Stimulated activated CD4-positive, alpha-beta T cell treated with anti-CD3 and anti-CD28 coated beads, TNF-alpha, amount 100 ng/mL, for 48 hours (primary cell): Measurements from ENCODE around the gene FDX2.

Source experiments
- DNase-seq, 3 donors: peaks; one replicate each; pipeline ENCODE4 v3.0.0-alpha.2; 2020; ENCODE audit warnings: low read depth in 3 of 3

FDX2 gene

GRCh38 chr19:10299545-10300458 lies 16.0 kb downstream of the FDX2 start:
- DNase-seq: no peak

GRCh38 chr19:10295847-10296591 lies 19.8 kb downstream of the FDX2 start:
- DNase-seq: no peak

- peak in 1 of 3 donors; percentile 50 for DNase-seq
These were observed 20.4 kb downstream of the FDX2 start for GRCh38 chr19:10295305-10295846.

- DNase-seq: no peak
These were observed 21.5 kb downstream of the FDX2 start for GRCh38 chr19:10294368-10294697.

GRCh38 chr19:10293637-10294367 lies 22.0 kb downstream of the FDX2 start:
- no peak for DNase-seq

- no peak for DNase-seq
These were observed 22.8 kb downstream of the FDX2 start for GRCh38 chr19:10292789-10293636.

GRCh38 chr19:10292206-10292788 lies 23.5 kb downstream of the FDX2 start:
- peak; percentile 67 to 82 (median 69) for DNase-seq

- no peak for DNase-seq
These were observed 24.1 kb downstream of the FDX2 start for GRCh38 chr19:10291554-10292205.

GRCh38 chr19:10290876-10291553 lies 24.8 kb downstream of the FDX2 start:
- DNase-seq: peak in 1 of 3 donors; percentile 44

- no peak for DNase-seq
These were observed 25.4 kb downstream of the FDX2 start for GRCh38 chr19:10290357-10290875.

- peak in 1 of 3 donors; percentile 31 for DNase-seq
These were observed 25.9 kb downstream of the FDX2 start, which contains the start of gene ICAM5 for GRCh38 chr19:10289836-10290356. TSS of gene ICAM5 (plus strand) at chr19:10289952. CDS start at chr19:10290044, 92 bp downstream.

GRCh38 chr19:10289167-10289835 lies 26.5 kb downstream of the FDX2 start:
- DNase-seq: peak in 2 of 3 donors; percentile 64 to 66

GRCh38 chr19:10288662-10289166 lies 27.1 kb downstream of the FDX2 start:
- DNase-seq: peak in 1 of 3 donors; percentile 41

- no peak for DNase-seq
These were observed 28.7 kb downstream of the FDX2 start, which contains the start of gene ICAM4 for GRCh38 chr19:10286803-10287737. TSS of gene ICAM4 (plus strand) at chr19:10286955. CDS start at chr19:10287013, 58 bp downstream.

GRCh38 chr19:10285393-10285792 lies 30.4 kb downstream of the FDX2 start:
- no peak for DNase-seq

GRCh38 chr19:10284960-10285278 lies 30.9 kb downstream of the FDX2 start:
- DNase-seq: no peak
